Osteocyte (in vitro differentiated cells): ENCODE measurements around the gene NAGPA. TPM values are rescaled to one million over a fixed set of nuclear protein-coding genes. Genes with fewer than 3 reads are reported as not detected.

ENCODE experiments used
- DNase-seq: peaks from one replicate; pipeline ENCODE4 v3.0.0; 2021; ENCODE audit warnings: mixed read lengths; ENCODE audit not compliant: unreplicated experiment; ENCODE audit errors: extremely low spot score
- H3K27ac Mint-ChIP-seq: one replicate; pipeline ENCODE4 v1.8.0; 2021; ENCODE audit warnings: mild to moderate bottlenecking, mixed read lengths; ENCODE audit not compliant: unreplicated experiment
- H3K27me3 Mint-ChIP-seq: one replicate; pipeline ENCODE4 v1.8.0; 2021; ENCODE audit warnings: mixed read lengths; ENCODE audit not compliant: unreplicated experiment
- H3K36me3 Mint-ChIP-seq: one replicate; pipeline ENCODE4 v1.8.0; 2021; ENCODE audit warnings: mixed read lengths; ENCODE audit not compliant: unreplicated experiment
- H3K4me1 Mint-ChIP-seq: one replicate; pipeline ENCODE4 v1.8.0; 2021; ENCODE audit warnings: mixed read lengths; ENCODE audit not compliant: unreplicated experiment
- H3K4me3 Mint-ChIP-seq: one replicate; pipeline ENCODE4 v1.8.0; 2021; ENCODE audit warnings: mild to moderate bottlenecking, moderate library complexity, mixed read lengths; ENCODE audit not compliant: unreplicated experiment
- H3K9me3 Mint-ChIP-seq: one replicate; pipeline ENCODE4 v1.8.0; 2021; ENCODE audit warnings: mixed read lengths; ENCODE audit not compliant: unreplicated experiment
- CTCF ChIP-seq: fragments of 200-600 bp; sonication (generic); IDR thresholded peaks from 2 replicates; pipeline ENCODE4 v1.5.0; 2021; ENCODE audit warnings: antibody characterized with exemption, mild to moderate bottlenecking, moderate library complexity
- total RNA-seq: library from RNA; stranded (reverse); gene quantifications from 2 replicates; pipeline ENCODE4 v1.2.1, GENCODE V29; 2021

Gene NAGPA
- total RNA-seq, 1 donor from 2014 or later: 19.9 TPM

- TF ChIP-seq CTCF: no peak
- Mint-ChIP-seq H3K4me1 (no peaks in the 10 kb centered on the region), H3K9me3 (no peaks in the 10 kb centered on the region), H3K36me3 (no peaks in the 10 kb centered on the region), H3K4me3 (no peak overlapping the region), H3K27ac (no peak overlapping the region), H3K27me3 (peaks cover 17% of the 10 kb centered on the region)
- DNase-seq: no peak
Measured at GRCh38 chr16:4994719-4995434, 38.9 kb downstream of the NAGPA start.

GRCh38 chr16:4991754-4992153, 42.0 kb downstream of the NAGPA start:
- no peak for TF ChIP-seq CTCF
- DNase-seq: no peak
- Mint-ChIP-seq H3K36me3 (no peaks in the 10 kb centered on the region), H3K4me3 (no peak overlapping the region), H3K9me3 (no peaks in the 10 kb centered on the region), H3K27me3 (peaks cover 19% of the 10 kb centered on the region), H3K27ac (no peak overlapping the region), H3K4me1 (no peaks in the 10 kb centered on the region)

DNA sequence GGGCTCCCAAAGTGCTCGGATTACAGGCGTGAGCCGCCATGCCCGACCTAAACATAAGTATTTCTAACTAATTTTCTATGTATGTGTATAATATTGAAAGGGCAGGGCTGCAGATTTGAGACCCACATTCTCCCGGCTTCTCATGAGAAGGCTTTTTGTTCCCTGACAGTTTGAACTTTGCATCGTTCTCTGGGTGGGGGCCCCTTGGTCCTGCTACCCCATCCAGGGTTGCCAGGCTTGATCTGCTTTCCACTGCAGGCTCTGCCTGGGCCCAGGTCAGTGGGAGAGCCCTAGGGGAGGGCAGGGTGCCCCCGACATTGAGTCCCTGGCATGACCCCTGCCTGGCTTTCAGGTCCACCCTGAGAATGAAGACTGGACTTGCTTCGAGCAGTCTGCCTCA, 43.3 kb downstream of the NAGPA start:
- H3K36me3 Mint-ChIP-seq: no peaks in the 10 kb centered on the region
- H3K4me3 Mint-ChIP-seq: no peak overlapping the region
- no peak for TF ChIP-seq CTCF
- H3K27ac Mint-ChIP-seq: no peak overlapping the region
- no peaks in the 10 kb centered on the region for H3K9me3 Mint-ChIP-seq
- no peak for DNase-seq
- H3K27me3 Mint-ChIP-seq: peaks cover 27% of the 10 kb centered on the region
- H3K4me1 Mint-ChIP-seq: no peaks in the 10 kb centered on the region

DNA sequence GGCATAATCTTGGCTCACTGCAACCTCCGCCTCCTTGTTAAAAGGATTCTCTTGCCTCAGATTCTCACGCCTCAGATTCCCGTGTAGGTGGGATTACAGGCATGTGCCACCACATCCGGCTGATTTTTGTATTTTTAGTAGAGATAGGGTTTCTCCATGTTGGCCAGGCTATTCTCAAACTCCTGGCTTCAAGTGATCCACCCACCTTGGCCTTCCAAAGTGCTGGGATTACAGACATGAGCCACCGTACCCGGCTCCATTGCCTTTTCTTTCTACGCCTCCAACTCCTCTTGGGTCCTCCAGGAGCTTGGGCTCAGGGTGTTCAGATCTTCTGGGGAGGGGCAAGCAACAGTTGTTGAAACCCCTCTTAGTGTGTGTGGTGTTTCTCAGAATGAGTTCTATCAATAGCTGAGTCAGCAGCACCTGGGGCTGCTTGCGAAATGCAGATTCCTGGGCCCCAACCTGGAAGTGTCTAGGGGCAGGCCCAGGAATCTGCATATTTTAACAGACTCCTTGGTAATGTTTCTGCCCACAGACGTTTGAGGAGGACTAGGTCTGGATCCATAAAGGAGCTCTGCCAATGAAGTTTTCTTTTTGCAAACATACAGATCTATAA, 44.2 kb downstream of the NAGPA start:
- H3K27ac Mint-ChIP-seq: no peak overlapping the region
- H3K4me1 Mint-ChIP-seq: no peaks in the 10 kb centered on the region
- H3K36me3 Mint-ChIP-seq: no peaks in the 10 kb centered on the region
- no peaks in the 10 kb centered on the region for H3K9me3 Mint-ChIP-seq
- no peak for TF ChIP-seq CTCF
- peaks cover 24% of the 10 kb centered on the region for H3K27me3 Mint-ChIP-seq
- DNase-seq: no peak
- no peak overlapping the region for H3K4me3 Mint-ChIP-seq

- H3K9me3 Mint-ChIP-seq: no peaks in the 10 kb centered on the region
- H3K4me1 Mint-ChIP-seq: no peaks in the 10 kb centered on the region
- no peak for TF ChIP-seq CTCF
- H3K27me3 Mint-ChIP-seq: peaks cover 27% of the 10 kb centered on the region
- no peaks in the 10 kb centered on the region for H3K36me3 Mint-ChIP-seq
- H3K4me3 Mint-ChIP-seq: no peak overlapping the region
- no peak for DNase-seq
- H3K27ac Mint-ChIP-seq: no peak overlapping the region
Measured at GRCh38 chr16:4988647-4989046, 45.1 kb downstream of the NAGPA start.
